ENCODE measurements around the gene PEDS1. TPM values are rescaled to one million over a fixed set of nuclear protein-coding genes. Genes with fewer than 3 reads are reported as not detected.

Gene PEDS1
- polyA plus RNA-seq, 1 donor from 2014 or later, result 10.0 TPM

- no peaks in the 10 kb centered on the region for H3F3A ChIP-seq (ENCODE audit: insufficient read depth, low read length, poor library complexity, severe bottlenecking)
- no peaks in the 10 kb centered on the region for H3K36me3 ChIP-seq (ENCODE audit: insufficient read depth, low read length)
- H3K9ac ChIP-seq (ENCODE audit: low read length), result peak overlapping the region; percentile 95
- H3K4me3 ChIP-seq (ENCODE audit: low read length), result peak overlapping the region; percentile 94
- H3K79me2 ChIP-seq (replicated peaks; ENCODE audit: insufficient read depth, low read length), result peaks cover 55% of the 10 kb centered on the region
- peaks cover 3% of the 10 kb centered on the region for H4K20me1 ChIP-seq (ENCODE audit: insufficient read depth)
- H3K4me2 ChIP-seq (ENCODE audit: low read length), result peak overlapping the region; percentile 72
- H3K27me3 ChIP-seq (ENCODE audit: insufficient read depth, low read depth, low read length), result no peaks in the 10 kb centered on the region
- TF ChIP-seq POLR2AphosphoS5 (IDR thresholded peaks at IDR 0.05) (no peak), TAF1 (IDR thresholded peaks at IDR 0.05; ENCODE audit: low read depth) (no peak), RAD21 (conservative IDR thresholded peaks at IDR 0.05) (no peak), EZH2 (IDR thresholded peaks at IDR 0.05; ENCODE audit: borderline replicate concordance, insufficient read depth, low read length, poor library complexity, severe bottlenecking) (no peak), MXI1 (conservative IDR thresholded peaks at IDR 0.05; ENCODE audit: poor library complexity, severe bottlenecking) (no peak), REST (IDR thresholded peaks at IDR 0.05; ENCODE audit: borderline replicate concordance) (no peak), SMC3 (conservative IDR thresholded peaks at IDR 0.05; ENCODE audit: poor library complexity) (no peak), EP300 (conservative IDR thresholded peaks at IDR 0.05; ENCODE audit: poor library complexity, severe bottlenecking) (no peak)
- TF ChIP-seq, protein P1, sequence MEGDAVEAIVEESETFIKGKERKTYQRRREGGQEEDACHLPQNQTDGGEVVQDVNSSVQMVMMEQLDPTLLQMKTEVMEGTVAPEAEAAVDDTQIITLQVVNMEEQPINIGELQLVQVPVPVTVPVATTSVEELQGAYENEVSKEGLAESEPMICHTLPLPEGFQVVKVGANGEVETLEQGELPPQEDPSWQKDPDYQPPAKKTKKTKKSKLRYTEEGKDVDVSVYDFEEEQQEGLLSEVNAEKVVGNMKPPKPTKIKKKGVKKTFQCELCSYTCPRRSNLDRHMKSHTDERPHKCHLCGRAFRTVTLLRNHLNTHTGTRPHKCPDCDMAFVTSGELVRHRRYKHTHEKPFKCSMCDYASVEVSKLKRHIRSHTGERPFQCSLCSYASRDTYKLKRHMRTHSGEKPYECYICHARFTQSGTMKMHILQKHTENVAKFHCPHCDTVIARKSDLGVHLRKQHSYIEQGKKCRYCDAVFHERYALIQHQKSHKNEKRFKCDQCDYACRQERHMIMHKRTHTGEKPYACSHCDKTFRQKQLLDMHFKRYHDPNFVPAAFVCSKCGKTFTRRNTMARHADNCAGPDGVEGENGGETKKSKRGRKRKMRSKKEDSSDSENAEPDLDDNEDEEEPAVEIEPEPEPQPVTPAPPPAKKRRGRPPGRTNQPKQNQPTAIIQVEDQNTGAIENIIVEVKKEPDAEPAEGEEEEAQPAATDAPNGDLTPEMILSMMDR (IDR thresholded peaks at IDR 0.05; ENCODE audit: poor library complexity, severe bottlenecking), result no peak
- H3K9me3 ChIP-seq (ENCODE audit: low read length), result no peaks in the 10 kb centered on the region
- no peaks in the 10 kb centered on the region for H3K9me2 ChIP-seq (ENCODE audit: insufficient read depth, low read length)
- H3K27ac ChIP-seq (ENCODE audit: low read length), result peak overlapping the region; percentile 99
- peak overlapping the region; percentile 70 for H2AFZ ChIP-seq (ENCODE audit: low read depth, low read length)
Measured at GRCh38 chr20:50113420-50114224, 39.9 kb downstream of the PEDS1 start.

DNA sequence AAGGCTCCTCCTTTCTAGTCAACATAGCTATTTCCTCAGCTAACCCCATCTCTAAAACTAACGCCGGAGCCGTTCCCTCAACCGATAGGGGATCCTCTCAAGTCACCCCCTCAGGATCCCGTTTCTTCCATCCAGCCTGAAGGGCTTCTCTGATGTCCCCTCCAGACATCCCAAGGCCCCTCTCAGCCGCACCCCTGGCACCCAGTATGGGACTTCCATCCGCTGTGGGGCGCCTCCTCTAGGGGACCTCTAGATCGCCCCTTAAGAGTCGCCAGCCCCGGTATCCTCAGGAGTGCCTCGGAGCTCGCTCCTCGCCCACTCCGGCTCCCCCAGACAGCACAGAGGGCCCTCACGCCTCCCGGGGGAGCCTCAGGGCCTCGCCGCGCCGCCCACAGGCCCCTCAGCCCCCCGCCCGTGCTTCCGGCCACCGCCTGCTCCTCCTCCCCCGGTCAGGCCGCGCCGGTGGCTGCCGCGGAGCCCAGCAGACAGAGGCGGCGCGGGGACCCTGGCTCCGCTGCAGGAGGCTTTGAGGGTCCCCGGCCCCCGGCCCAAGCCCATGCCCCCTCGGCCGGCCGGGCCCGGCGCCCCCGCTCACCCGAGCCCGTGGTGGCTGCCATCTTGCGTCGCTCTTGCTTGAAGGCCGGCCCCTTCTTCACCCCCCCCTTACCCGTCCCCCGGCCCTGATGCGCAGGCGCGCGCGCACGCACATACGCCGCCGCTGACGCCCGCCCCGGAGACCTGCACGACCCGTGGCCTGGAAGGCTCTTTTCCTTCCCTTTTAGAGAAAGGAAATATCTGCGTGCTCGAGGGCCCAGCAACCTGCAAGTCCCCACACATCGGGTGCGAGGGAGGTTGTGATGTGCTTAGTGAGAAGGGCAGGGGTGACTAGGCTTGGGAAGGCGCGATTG is 40.8 kb downstream of the PEDS1 start, which contains the start of gene UBE2V1:
TSS of gene UBE2V1 (minus strand) at position 639 of the 908 bp plus-strand sequence. CDS start at position 617, 22 bp downstream.
- TF ChIP-seq EP300 (conservative IDR thresholded peaks at IDR 0.05; ENCODE audit: poor library complexity, severe bottlenecking) (peak; percentile 49), MXI1 (conservative IDR thresholded peaks at IDR 0.05; ENCODE audit: poor library complexity, severe bottlenecking) (peak; percentile 77), RAD21 (conservative IDR thresholded peaks at IDR 0.05) (no peak), REST (IDR thresholded peaks at IDR 0.05; ENCODE audit: borderline replicate concordance) (peak; percentile 86), SMC3 (conservative IDR thresholded peaks at IDR 0.05; ENCODE audit: poor library complexity) (no peak), EZH2 (IDR thresholded peaks at IDR 0.05; ENCODE audit: borderline replicate concordance, insufficient read depth, low read length, poor library complexity, severe bottlenecking) (no peak), POLR2AphosphoS5 (IDR thresholded peaks at IDR 0.05) (peak; percentile 98), TAF1 (IDR thresholded peaks at IDR 0.05; ENCODE audit: low read depth) (peak; percentile 91)
- TF ChIP-seq, protein P1 (IDR thresholded peaks at IDR 0.05; ENCODE audit: poor library complexity, severe bottlenecking), result peak; percentile 61
- H2AFZ ChIP-seq (ENCODE audit: low read depth, low read length), result peak within 1 kb of the TSS; percentile 70
- no peaks in the 10 kb centered on the region for H3F3A ChIP-seq (ENCODE audit: insufficient read depth, low read length, poor library complexity, severe bottlenecking)
- H3K36me3 ChIP-seq (ENCODE audit: insufficient read depth, low read length), result no peaks in the 10 kb centered on the region
- H3K4me2 ChIP-seq (ENCODE audit: low read length), result peak within 1 kb of the TSS; percentile 82
- no peaks in the 10 kb centered on the region for H3K9me3 ChIP-seq (ENCODE audit: low read length)
- H3K27me3 ChIP-seq (ENCODE audit: insufficient read depth, low read depth, low read length), result no peaks in the 10 kb centered on the region
- H4K20me1 ChIP-seq (ENCODE audit: insufficient read depth), result peaks cover 3% of the 10 kb centered on the region
- peak within 1 kb of the TSS; percentile 99 for H3K27ac ChIP-seq (ENCODE audit: low read length)
- peak within 1 kb of the TSS; percentile 95 for H3K9ac ChIP-seq (ENCODE audit: low read length)
- no peaks in the 10 kb centered on the region for H3K9me2 ChIP-seq (ENCODE audit: insufficient read depth, low read length)
- H3K79me2 ChIP-seq (replicated peaks; ENCODE audit: insufficient read depth, low read length), result peaks cover 62% of the 10 kb centered on the region
- peak within 1 kb of the TSS; percentile 94 for H3K4me3 ChIP-seq (ENCODE audit: low read length)
